ENCODE measurements around the gene NUP205. TPM values are rescaled to one million over a fixed set of nuclear protein-coding genes. Genes with fewer than 3 reads are reported as not detected.

Gene NUP205
- total and polyA plus RNA-seq, 12 donors = 22.3 to 48.1 (median 35.4) TPM

DNA sequence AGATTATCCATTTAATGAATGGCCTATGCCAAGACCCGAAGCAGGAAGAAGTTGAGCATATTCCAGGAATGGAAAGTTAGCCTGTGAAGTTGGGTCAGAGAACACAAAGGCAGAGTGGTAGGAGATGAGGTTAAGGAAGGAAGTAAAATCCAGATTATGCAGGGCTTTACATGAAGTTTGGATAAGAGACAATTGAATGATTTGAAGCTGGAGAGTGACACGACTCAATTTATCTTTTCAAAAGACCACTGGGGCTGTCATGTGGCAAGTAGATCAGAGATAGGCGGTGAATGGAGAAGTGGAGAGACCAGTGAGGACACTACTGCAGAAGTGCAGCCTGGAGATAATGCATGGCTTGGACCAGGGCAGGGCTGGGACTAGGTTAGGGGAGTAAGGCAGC, 40.7 kb upstream of the NUP205 start:
- WGBS, 4 donors = 85 to 89% (median 87%) methylated on average over 3 of the region's 3 CpGs
- intact Hi-C loops (cut with DNase I) = no loop called here
- Histone ChIP-seq H3K27ac (no peak overlapping the region), H3K36me3 (replicated peaks in 1 of 2) (no peaks in the 10 kb centered on the region), H3K4me1 (replicated peaks in 1 of 2) (no peaks in the 10 kb centered on the region), H3K9me3 (replicated peaks in 1 of 3) (no peaks in the 10 kb centered on the region), H3K4me3 (no peak overlapping the region), H3K27me3 (no peaks in the 10 kb centered on the region)
- TF ChIP-seq, protein P1, sequence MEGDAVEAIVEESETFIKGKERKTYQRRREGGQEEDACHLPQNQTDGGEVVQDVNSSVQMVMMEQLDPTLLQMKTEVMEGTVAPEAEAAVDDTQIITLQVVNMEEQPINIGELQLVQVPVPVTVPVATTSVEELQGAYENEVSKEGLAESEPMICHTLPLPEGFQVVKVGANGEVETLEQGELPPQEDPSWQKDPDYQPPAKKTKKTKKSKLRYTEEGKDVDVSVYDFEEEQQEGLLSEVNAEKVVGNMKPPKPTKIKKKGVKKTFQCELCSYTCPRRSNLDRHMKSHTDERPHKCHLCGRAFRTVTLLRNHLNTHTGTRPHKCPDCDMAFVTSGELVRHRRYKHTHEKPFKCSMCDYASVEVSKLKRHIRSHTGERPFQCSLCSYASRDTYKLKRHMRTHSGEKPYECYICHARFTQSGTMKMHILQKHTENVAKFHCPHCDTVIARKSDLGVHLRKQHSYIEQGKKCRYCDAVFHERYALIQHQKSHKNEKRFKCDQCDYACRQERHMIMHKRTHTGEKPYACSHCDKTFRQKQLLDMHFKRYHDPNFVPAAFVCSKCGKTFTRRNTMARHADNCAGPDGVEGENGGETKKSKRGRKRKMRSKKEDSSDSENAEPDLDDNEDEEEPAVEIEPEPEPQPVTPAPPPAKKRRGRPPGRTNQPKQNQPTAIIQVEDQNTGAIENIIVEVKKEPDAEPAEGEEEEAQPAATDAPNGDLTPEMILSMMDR (IDR thresholded peaks at IDR 0.05) = no peak
- no peak for TF ChIP-seq POLR2A (IDR thresholded peaks at IDR 0.05)
- DNase-seq = no peak

DNA sequence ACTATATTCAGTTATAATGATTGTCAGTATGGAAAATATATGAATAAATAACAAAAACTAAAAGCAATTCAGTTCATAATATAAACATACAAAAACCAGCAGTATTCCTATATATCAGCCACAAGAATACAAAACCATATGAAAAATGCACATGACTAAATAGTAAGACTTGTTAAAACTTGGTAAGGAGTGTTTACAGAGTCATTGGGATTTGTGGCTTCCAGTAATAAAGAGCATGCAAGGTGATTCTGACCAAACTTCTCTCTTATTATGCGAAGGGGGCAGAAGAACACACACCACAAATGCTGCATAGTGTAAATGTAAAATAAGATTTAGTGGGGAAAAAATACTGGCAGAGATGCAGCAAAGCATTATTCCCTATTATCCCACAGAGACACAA, 39.0 kb upstream of the NUP205 start:
- Histone ChIP-seq H3K36me3 (replicated peaks in 1 of 2) (no peaks in the 10 kb centered on the region), H3K27ac (no peak overlapping the region), H3K4me3 (no peak overlapping the region), H3K4me1 (replicated peaks in 1 of 2) (no peaks in the 10 kb centered on the region), H3K27me3 (no peaks in the 10 kb centered on the region), H3K9me3 (replicated peaks in 1 of 3) (no peaks in the 10 kb centered on the region)
- 93 to 100% (median 98%) methylated on average over 1 of the region's 1 CpG for WGBS, 4 donors
- no peak for TF ChIP-seq POLR2A (IDR thresholded peaks at IDR 0.05)
- TF ChIP-seq, protein P1 (IDR thresholded peaks at IDR 0.05) = no peak
- DNase-seq = no peak
- intact Hi-C loops (cut with DNase I) = no loop called here

DNA sequence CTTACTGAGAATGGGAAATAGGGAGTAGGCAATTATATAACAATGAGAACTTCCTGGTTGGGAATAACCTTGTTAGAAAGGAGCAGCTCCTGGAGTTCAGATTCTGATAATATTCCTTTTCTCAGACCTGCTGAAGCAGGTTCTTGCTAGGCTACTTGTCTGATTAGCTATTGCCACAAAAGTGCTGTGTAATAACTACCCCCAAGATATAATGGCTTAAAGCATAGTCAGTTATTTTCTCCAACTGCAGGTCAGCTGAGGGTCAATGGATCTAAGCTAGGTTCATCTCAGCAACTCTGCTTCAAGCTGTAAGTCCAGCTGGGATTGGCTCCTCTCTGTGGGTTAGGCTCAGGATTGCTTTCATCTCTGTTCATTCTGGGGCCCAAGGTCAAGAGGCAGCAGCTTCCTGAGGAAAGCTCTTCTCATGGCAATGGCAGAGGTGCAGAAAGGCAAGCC, 38.5 kb upstream of the NUP205 start:
- TF ChIP-seq POLR2A (IDR thresholded peaks at IDR 0.05) = no peak
- TF ChIP-seq, protein P1 (IDR thresholded peaks at IDR 0.05) = no peak
- DNase-seq = no peak
- intact Hi-C loops (cut with DNase I) = no loop called here
- Histone ChIP-seq H3K4me3 (no peak overlapping the region), H3K9me3 (replicated peaks in 1 of 3) (no peaks in the 10 kb centered on the region), H3K27ac (no peak overlapping the region), H3K27me3 (no peaks in the 10 kb centered on the region), H3K4me1 (replicated peaks in 1 of 2) (no peaks in the 10 kb centered on the region), H3K36me3 (replicated peaks in 1 of 2) (no peaks in the 10 kb centered on the region)

- no peak for DNase-seq
- no peak overlapping the region for H3K27ac ChIP-seq
- H3K4me3 ChIP-seq = no peak overlapping the region
- intact Hi-C loops (cut with DNase I) = no loop called here
- no peaks in the 10 kb centered on the region for H3K36me3 ChIP-seq (replicated peaks in 1 of 2)
- 86 to 92% (median 89%) methylated on average over 4 of the region's 4 CpGs for WGBS, 4 donors
- H3K9me3 ChIP-seq (replicated peaks in 1 of 3) = no peaks in the 10 kb centered on the region
- H3K27me3 ChIP-seq = no peaks in the 10 kb centered on the region
- TF ChIP-seq, protein P1 (IDR thresholded peaks at IDR 0.05) = no peak
- TF ChIP-seq POLR2A (IDR thresholded peaks at IDR 0.05) = no peak
- H3K4me1 ChIP-seq (replicated peaks in 1 of 2) = no peaks in the 10 kb centered on the region
Observed at GRCh38 chr7:135519871-135520270, 37.8 kb upstream of the NUP205 start.

Measured in adrenal gland (tissue), 12 donors.